GM19240 (cell line): ENCODE measurements around the gene RGS7.
"Not testable (repeated sequence)": the region's sequence is repeated elsewhere in the genome, so short reads cannot be mapped to it uniquely, and the experiment has no call there.

Experiments
- DNase-seq: peaks from one replicate; pipeline ENCODE4 v3.0.0; 2011; ENCODE audit warnings: low spot score; ENCODE audit not compliant: insufficient read length

The RGS7 gene

GRCh38 chr1:241141646-241142045 lies 215.4 kb downstream of the RGS7 start:
- not testable (repeated sequence) for DNase-seq

GRCh38 chr1:241140670-241141069 lies 216.3 kb downstream of the RGS7 start:
- no peak for DNase-seq

GRCh38 chr1:241139047-241139446 lies 218.0 kb downstream of the RGS7 start:
- DNase-seq = no peak

GRCh38 chr1:241138248-241138647 lies 218.8 kb downstream of the RGS7 start:
- no peak for DNase-seq

GRCh38 chr1:241136389-241136788 lies 220.6 kb downstream of the RGS7 start:
- DNase-seq = no peak

- no peak for DNase-seq
Measured at GRCh38 chr1:241131636-241132194, 225.3 kb downstream of the RGS7 start.

GRCh38 chr1:241130881-241131280 lies 226.1 kb downstream of the RGS7 start:
- DNase-seq = no peak

GRCh38 chr1:241129207-241129960 lies 227.6 kb downstream of the RGS7 start:
- DNase-seq = no peak

- DNase-seq = no peak
Measured at GRCh38 chr1:241125286-241125685, 231.7 kb downstream of the RGS7 start.

GRCh38 chr1:241118049-241118448 lies 239.0 kb downstream of the RGS7 start:
- DNase-seq = no peak

GRCh38 chr1:241115784-241116183 lies 241.2 kb downstream of the RGS7 start:
- no peak for DNase-seq

GRCh38 chr1:241114699-241115233 lies 242.2 kb downstream of the RGS7 start:
- DNase-seq = no peak

GRCh38 chr1:241113557-241113956 lies 243.4 kb downstream of the RGS7 start:
- DNase-seq = no peak

GRCh38 chr1:241109039-241109438 lies 248.0 kb downstream of the RGS7 start:
- no peak for DNase-seq

GRCh38 chr1:241105147-241105546 lies 251.9 kb downstream of the RGS7 start:
- no peak for DNase-seq

- DNase-seq = no peak
Measured at GRCh38 chr1:241102664-241103063, 254.3 kb downstream of the RGS7 start.

GRCh38 chr1:241101622-241102021 lies 255.4 kb downstream of the RGS7 start:
- no peak for DNase-seq

- no peak for DNase-seq
Measured at GRCh38 chr1:241097479-241097878, 259.5 kb downstream of the RGS7 start.

GRCh38 chr1:241096982-241097381 lies 260.0 kb downstream of the RGS7 start:
- DNase-seq = no peak

GRCh38 chr1:241095847-241096246 lies 261.2 kb downstream of the RGS7 start:
- no peak for DNase-seq

- DNase-seq = no peak
Measured at GRCh38 chr1:241090798-241091197, 266.2 kb downstream of the RGS7 start.

- DNase-seq = not testable (repeated sequence)
Measured at GRCh38 chr1:241089066-241089465, 267.9 kb downstream of the RGS7 start.

GRCh38 chr1:241088075-241088474 lies 268.9 kb downstream of the RGS7 start:
- DNase-seq = not testable (repeated sequence)
